Small intestine (tissue), 7 donors: ENCODE data around the gene PHETA1. TPM values are rescaled to one million over a fixed set of nuclear protein-coding genes. Genes with fewer than 3 reads are reported as not detected.
"Not testable (repeated sequence)": the region's sequence is repeated elsewhere in the genome, so short reads cannot be mapped to it uniquely, and the experiment has no call there.

Source experiments
- DNase-seq, 2 donors: peaks; one replicate each; pipeline versions ENCODE4 v3.0.0 to v3.0.0-alpha.2; 2013
- FAIRE-seq: peaks from 2 replicates; lab custom pipeline; 2012; peaks lifted over from hg19 to GRCh38; lab: Jason Lieb, UNC
- H3K27ac ChIP-seq, 3 donors: one replicate each; pipeline ENCODE4 v1.5.1; 2013; ENCODE audit warnings: low read length in 2 of 3, mild to moderate bottlenecking in 2 of 3, control low read depth in 1 of 3, inconsistent platforms in 1 of 3, low read depth in 1 of 3, moderate library complexity in 1 of 3
- H3K27me3 ChIP-seq, 3 donors: one replicate each; pipeline ENCODE4 v1.6.1; 2013; ENCODE audit warnings: low read length in 3 of 3, inconsistent platforms in 1 of 3; ENCODE audit not compliant: control insufficient read depth in 3 of 3, insufficient read depth in 3 of 3
- H3K36me3 ChIP-seq, 3 donors: one replicate each; pipeline ENCODE4 v1.6.1; 2013; ENCODE audit warnings: low read length in 3 of 3, inconsistent platforms in 1 of 3, low read depth in 1 of 3, mild to moderate bottlenecking in 1 of 3, moderate library complexity in 1 of 3; ENCODE audit not compliant: control insufficient read depth in 3 of 3, insufficient read depth in 2 of 3
- H3K4me1 ChIP-seq, 3 donors: one replicate each; pipeline ENCODE4 v1.6.1; 2013; ENCODE audit warnings: low read length in 2 of 3, inconsistent platforms in 1 of 3, low read depth in 1 of 3, mild to moderate bottlenecking in 1 of 3, moderate library complexity in 1 of 3; ENCODE audit not compliant: control insufficient read depth in 3 of 3, insufficient read depth in 2 of 3
- H3K4me3 ChIP-seq, 3 donors: one replicate each; pipeline ENCODE4 v1.5.1; 2013; ENCODE audit warnings: low read length in 3 of 3, control low read depth in 1 of 3, inconsistent platforms in 1 of 3, low read depth in 1 of 3, mild to moderate bottlenecking in 1 of 3, moderate library complexity in 1 of 3
- H3K9me3 ChIP-seq, 2 donors: one replicate each; pipeline ENCODE4 v1.6.1; 2013; ENCODE audit warnings: low read depth in 1 of 2, low read length in 1 of 2; ENCODE audit not compliant: control insufficient read depth in 2 of 2, insufficient read depth in 1 of 2
- WGBS, 3 donors: extraction: QIAGEN DNeasy Blood & Tissue Kit; methylation state at CpG; one replicate each; pipeline ENCODE4 v1.1.7; 2013; 5-methylcytosine and 5-hydroxymethylcytosine counted together
- polyA plus RNA-seq, 4 donors: library from polyadenylated mRNA; stranded (reverse) in 3 of 4; unstranded in 1 of 4; fragments of 200-250 nt in 3 of 4; fragments of 120-200 nt in 1 of 4; gene quantifications; one replicate each; pipeline versions ENCODE4 v1.2.1 to v1.2.3, GENCODE V29; 2013
- donor health status: healthy with polysubstance abuse.
- donor health status: control.
- donor health status: control.
- donor health status: Bipolar disorder and iron deficiency.
- donor health status: healthy.

The PHETA1 gene
- polyA plus RNA-seq, 4 donors: 37.3 to 87.1 (median 46.0) TPM

DNA sequence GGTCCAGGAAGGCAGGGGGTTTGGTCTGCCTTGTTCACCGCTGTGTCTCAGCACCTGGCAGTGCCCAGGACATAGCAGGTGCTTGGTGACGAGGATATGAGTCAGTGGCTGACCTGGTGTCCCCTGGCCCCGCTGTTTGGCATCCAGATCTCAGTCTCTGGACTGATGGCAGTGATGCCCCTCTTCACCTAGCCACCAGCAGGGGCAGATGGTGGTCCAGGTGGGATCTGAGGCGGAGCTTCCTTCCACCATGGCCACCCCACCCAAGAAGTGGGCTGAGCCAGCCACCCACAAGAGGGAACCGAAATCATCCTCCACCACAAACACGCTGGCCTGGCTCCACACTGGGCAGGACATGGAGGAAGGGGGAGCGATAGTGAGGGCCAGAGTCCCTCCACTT lies 20.7 kb upstream of the PHETA1 start:
- no peak overlapping the region for H3K4me3 ChIP-seq
- no peak for DNase-seq
- H3K27me3 ChIP-seq: peaks cover 0 to 4% (median 0%) of the 10 kb centered on the region in 3 donors
- no peaks in the 10 kb centered on the region for H3K9me3 ChIP-seq
- no peak overlapping the region for H3K27ac ChIP-seq
- no peaks in the 10 kb centered on the region for H3K36me3 ChIP-seq
- WGBS, 3 donors: 65 to 72% (median 72%) methylated on average over 7 of the region's 7 CpGs
- no peak for FAIRE-seq
- no peaks in the 10 kb centered on the region for H3K4me1 ChIP-seq

DNA sequence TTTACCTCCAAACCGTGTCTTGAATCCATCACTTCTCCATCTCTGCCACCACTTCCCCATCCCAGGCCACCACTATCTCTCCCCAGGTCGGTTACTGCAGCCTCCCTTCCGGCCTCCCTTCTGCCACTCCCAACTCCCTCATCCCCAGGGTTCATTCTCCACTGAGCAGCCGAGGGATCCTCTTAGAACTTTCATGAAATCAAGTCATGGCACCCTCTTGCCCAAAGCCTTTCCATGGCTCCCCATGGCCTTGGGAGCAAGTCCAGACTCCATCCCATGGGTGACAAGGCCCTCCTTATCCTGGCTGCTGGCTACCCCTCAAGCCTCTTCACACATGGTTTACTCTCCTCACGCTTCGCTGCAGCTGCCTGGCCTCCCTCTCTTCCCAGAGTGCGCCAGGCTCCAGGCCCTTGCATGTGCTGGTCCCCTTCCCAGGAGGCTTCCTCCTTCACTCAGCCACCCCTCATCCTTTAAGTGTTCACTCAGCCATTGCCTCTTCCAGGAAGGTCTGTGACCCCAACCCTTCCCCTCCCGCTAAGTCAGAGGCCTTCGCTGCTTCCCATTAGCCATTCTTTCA lies 18.9 kb upstream of the PHETA1 start:
- Histone ChIP-seq H3K4me1 (no peaks in the 10 kb centered on the region), H3K9me3 (no peaks in the 10 kb centered on the region), H3K36me3 (no peaks in the 10 kb centered on the region), H3K27me3 (peaks cover 0 to 4% (median 0%) of the 10 kb centered on the region in 3 donors), H3K27ac (no peak overlapping the region), H3K4me3 (no peak overlapping the region)
- FAIRE-seq: no peak
- no peak for DNase-seq
- WGBS, 3 donors: 80 to 83% (median 81%) methylated on average over 9 of the region's 9 CpGs

DNA sequence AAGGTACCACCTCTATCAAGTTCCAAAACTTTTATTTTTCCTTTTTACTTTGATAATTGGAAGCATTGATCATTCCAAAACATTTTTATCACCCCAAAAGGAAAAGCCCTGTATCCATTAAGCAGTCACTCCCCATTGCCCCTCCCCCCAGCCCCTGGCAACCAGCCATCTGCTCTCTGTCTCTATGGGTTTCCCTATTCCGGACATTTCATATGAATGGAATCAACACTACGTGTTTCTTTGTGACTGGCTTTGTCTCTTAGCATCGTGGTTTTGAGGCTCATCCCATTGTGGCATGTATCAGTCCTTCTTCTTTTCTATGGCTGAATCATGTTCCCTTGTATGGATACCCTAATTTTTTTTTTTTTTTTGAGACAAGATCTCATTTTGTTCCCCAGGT lies 18.0 kb upstream of the PHETA1 start:
- Histone ChIP-seq H3K9me3 (no peaks in the 10 kb centered on the region), H3K36me3 (no peaks in the 10 kb centered on the region), H3K27me3 (peaks cover 0 to 4% (median 0%) of the 10 kb centered on the region in 3 donors), H3K4me3 (no peak overlapping the region), H3K27ac (no peak overlapping the region), H3K4me1 (no peaks in the 10 kb centered on the region)
- FAIRE-seq (no peak), DNase-seq (no peak)
- 22 to 28% (median 23%) methylated on average over 3 of the region's 3 CpGs for WGBS, 3 donors

DNA sequence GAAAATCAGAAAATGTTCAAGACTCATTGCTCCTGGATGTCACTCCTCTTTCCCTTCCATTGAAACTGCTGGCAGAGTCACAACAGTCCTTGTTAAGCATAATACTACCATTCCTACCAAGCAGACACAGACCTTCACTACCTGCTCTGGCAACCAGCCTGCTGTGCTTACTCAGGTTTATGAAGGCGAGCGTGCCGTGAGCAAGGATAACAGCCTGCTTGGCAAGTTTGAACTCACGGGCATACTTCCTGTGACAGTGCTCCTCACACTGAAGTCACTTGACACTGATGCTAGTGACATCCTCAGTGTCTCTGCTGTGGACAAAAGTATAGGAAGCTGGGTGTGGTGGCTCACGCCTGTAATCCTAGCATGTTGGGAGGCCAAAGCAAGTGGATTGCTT lies 15.7 kb upstream of the PHETA1 start:
- H3K4me1 ChIP-seq: no peaks in the 10 kb centered on the region
- peaks cover 0 to 4% (median 0%) of the 10 kb centered on the region in 3 donors for H3K27me3 ChIP-seq
- no peaks in the 10 kb centered on the region for H3K9me3 ChIP-seq
- 31 to 60% (median 41%) methylated on average over 5 of the region's 5 CpGs for WGBS, 3 donors
- DNase-seq (no peak), FAIRE-seq (no peak)
- H3K27ac ChIP-seq: no peak overlapping the region
- no peaks in the 10 kb centered on the region for H3K36me3 ChIP-seq
- H3K4me3 ChIP-seq: no peak overlapping the region

DNA sequence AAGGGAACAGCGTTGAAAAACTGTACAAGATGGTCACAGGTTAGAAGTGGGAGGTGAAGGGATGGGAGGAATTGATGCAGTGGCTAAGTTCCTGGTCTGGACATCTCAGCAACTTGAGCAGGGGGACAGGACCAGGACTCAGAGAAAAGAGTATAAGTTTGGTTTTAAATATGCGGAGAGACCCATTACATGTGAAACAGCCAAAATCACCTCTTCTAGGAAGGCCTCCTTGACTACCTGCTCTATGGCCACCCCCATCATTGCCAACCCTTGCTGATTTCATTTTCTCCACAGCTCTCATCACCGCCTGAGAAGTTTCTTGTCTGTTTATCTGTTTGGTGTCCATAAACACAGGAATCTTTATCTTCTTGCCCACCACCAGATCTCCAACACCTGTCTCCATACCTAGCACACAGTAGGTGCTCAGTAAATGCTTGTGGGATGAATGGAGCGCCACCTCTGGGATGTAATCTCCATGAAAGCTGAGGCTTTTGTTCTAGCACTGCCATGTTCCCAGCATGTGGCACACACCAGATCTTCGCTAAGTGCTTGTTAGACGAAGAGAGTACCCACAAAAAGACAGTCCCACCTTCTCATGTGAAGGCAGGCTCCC lies 11.2 kb upstream of the PHETA1 start:
- H3K36me3 ChIP-seq: no peaks in the 10 kb centered on the region
- H3K27me3 ChIP-seq: no peaks in the 10 kb centered on the region
- no peaks in the 10 kb centered on the region for H3K4me1 ChIP-seq
- DNase-seq: no peak
- H3K9me3 ChIP-seq: no peaks in the 10 kb centered on the region
- no peak for FAIRE-seq
- WGBS, 3 donors: 91 to 94% (median 93%) methylated on average over 6 of the region's 6 CpGs
- no peak overlapping the region for H3K27ac ChIP-seq
- no peak overlapping the region for H3K4me3 ChIP-seq

DNA sequence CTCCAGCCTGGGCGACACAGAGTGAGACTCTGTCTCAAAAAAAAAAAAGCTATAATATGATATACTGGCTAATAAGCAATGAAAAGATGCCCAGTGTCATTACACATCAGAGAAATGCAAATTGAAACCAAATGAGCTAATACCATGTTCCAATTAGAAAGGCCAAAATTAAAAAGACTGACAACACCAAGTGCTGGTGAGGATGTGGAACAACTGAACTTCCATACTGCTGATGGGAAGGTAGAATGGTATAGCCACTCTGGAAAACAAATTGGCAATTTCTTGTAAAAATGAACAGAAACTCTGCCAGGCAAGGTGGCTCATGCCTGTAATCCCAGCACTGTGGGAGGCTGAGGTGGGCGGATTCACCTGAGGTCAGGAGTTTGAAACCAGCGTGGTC lies 8.5 kb upstream of the PHETA1 start:
- Histone ChIP-seq H3K36me3 (no peaks in the 10 kb centered on the region), H3K9me3 (no peaks in the 10 kb centered on the region), H3K27ac (no peak overlapping the region), H3K4me1 (no peaks in the 10 kb centered on the region), H3K4me3 (no peak overlapping the region), H3K27me3 (no peaks in the 10 kb centered on the region)
- no peak for DNase-seq
- no peak for FAIRE-seq
- 88 to 98% (median 93%) methylated on average over 3 of the region's 3 CpGs for WGBS, 3 donors

DNA sequence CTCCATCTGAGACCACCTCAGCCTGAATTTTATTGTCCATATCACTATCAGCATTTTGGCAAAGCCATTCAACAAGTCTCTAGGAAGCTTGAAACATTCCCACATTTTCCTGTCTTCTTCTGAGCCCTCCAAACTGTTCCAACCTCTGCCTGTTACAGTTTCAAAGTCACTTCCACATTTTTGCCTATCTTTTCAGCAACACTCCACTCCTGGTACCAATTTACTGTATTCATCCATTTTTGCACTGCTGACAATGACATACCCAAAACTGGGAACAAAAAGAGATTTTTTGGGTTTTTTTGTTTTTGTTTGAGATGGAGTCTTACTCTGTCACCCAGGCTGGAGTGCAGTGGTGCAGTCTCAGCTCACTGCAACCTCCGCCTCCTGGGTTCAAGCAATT lies 4.3 kb upstream of the PHETA1 start:
- H3K27ac ChIP-seq, H3K4me1 ChIP-seq, DNase-seq, H3K27me3 ChIP-seq, H3K4me3 ChIP-seq, H3K9me3 ChIP-seq, H3K36me3 ChIP-seq, FAIRE-seq: not testable (repeated sequence)
- 93 to 96% (median 95%) methylated on average over 1 of the region's 1 CpG for WGBS, 3 donors

DNA sequence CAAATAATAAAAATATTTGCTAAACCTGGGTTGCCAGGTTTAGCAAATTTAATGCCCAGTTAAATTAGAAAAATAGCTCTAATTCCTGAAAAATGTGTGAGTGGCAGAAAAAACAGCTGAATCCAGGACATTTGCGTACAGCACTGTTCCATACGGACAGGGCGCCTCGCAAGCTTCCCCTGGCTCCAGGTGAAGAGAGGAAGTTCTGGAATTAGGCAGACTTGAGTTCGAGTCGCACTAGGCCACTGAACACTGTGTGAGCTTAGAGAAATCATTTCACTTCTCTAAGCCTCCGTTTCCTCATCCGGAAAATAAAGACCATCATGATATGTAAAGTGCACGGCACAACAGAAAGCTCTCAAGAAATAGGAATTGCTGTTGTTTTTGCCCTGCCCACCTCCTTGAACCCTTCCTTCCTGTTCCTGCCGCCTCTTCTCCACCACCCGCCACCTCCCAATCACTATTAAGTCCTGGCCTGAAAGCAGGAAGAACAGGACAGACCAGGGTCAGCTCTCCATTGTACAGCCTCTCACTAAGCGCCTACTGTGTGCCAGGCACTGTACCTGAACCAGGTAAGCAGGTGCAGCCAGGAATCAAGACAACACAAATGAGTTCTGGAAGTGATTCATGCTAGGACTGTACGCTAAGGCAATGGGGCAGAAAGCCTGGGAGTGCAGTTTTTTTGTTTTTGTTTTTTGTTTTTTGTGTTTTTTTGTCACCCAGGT lies 763 bp upstream of the PHETA1 start:
- DNase-seq (no peak), FAIRE-seq (no peak)

More for the DNA sequence above, 763 bp upstream of the PHETA1 start:
- no peak overlapping the region for H3K27ac ChIP-seq
- H3K27me3 ChIP-seq: no peaks in the 10 kb centered on the region
- H3K4me1 ChIP-seq: peaks cover 0 to 20% (median 2%) of the 10 kb centered on the region in 3 donors
- H3K4me3 ChIP-seq: peak overlapping the region in 2 of 3 donors; percentile 85 to 100
- WGBS, 3 donors: 55 to 69% (median 67%) methylated on average over 13 of the region's 13 CpGs
- peaks cover 3 to 24% (median 3%) of the 10 kb centered on the region in 3 donors for H3K36me3 ChIP-seq
- H3K9me3 ChIP-seq: no peaks in the 10 kb centered on the region
